ENCODE measurements around the gene SNX10. TPM values are rescaled to one million over a fixed set of nuclear protein-coding genes. Genes with fewer than 3 reads are reported as not detected.

The SNX10 gene
- total RNA-seq, 1 experiment from 2014 or later = 9.4 TPM

- TF ChIP-seq CTCF (conservative IDR thresholded peaks at IDR 0.05) = no peak
- Histone ChIP-seq H2BK12ac (ENCODE audit: insufficient read length, low read depth, low read length) (no peak overlapping the region), H4K8ac (replicated peaks; ENCODE audit: insufficient read length, low read depth, low read length) (no peak overlapping the region), H3K4me2 (ENCODE audit: insufficient read depth, insufficient read length, low read length) (no peak overlapping the region), H3T11ph (ENCODE audit: low read length) (no peak overlapping the region), H2AK5ac (ENCODE audit: insufficient read length, low read length) (no peak overlapping the region), H3K4ac (ENCODE audit: low read depth, low read length) (no peak overlapping the region), H3K27ac (ENCODE audit: insufficient read length, low read depth, low read length) (no peak overlapping the region), H3K9ac (ENCODE audit: extremely low read depth, insufficient read length, low read length) (no peak overlapping the region), H2BK15ac (ENCODE audit: low read depth, low read length) (no peak overlapping the region), H3K14ac (ENCODE audit: insufficient read depth, low read length) (no peak overlapping the region), H2BK20ac (ENCODE audit: low read depth, low read length, poor library complexity, severe bottlenecking) (no peak overlapping the region), H4K5ac (ENCODE audit: insufficient read length, low read depth, low read length) (no peak overlapping the region), H4K91ac (ENCODE audit: insufficient read length, low read depth, low read length) (no peak overlapping the region), H2AFZ (ENCODE audit: low read length) (no peak overlapping the region), H4K20me1 (ENCODE audit: control insufficient read depth, insufficient read depth, insufficient read length) (no peaks in the 10 kb centered on the region), H2BK120ac (ENCODE audit: low read depth, low read length, poor library complexity, severe bottlenecking) (no peak overlapping the region), H3K23me2 (ENCODE audit: insufficient read length, low read depth, low read length, poor library complexity, severe bottlenecking) (no peaks in the 10 kb centered on the region), H3K27me3 (ENCODE audit: insufficient read depth, low read length) (no peaks in the 10 kb centered on the region), H2BK5ac (ENCODE audit: insufficient read length, low read length) (no peak overlapping the region), H3K56ac (ENCODE audit: insufficient read length, low read depth, low read length) (no peak overlapping the region), H3K18ac (ENCODE audit: insufficient read length, low read depth, low read length) (no peak overlapping the region), H3K23ac (ENCODE audit: insufficient read length, low read depth, low read length) (no peak overlapping the region), H3K79me1 (ENCODE audit: insufficient read depth, low read depth, low read length, poor library complexity, severe bottlenecking) (no peaks in the 10 kb centered on the region), H3K9me3 (ENCODE audit: control insufficient read depth, low read depth, low read length) (no peaks in the 10 kb centered on the region), H3K4me1 (ENCODE audit: insufficient read depth, low read length) (no peaks in the 10 kb centered on the region), H3K79me2 (ENCODE audit: insufficient read depth, low read length) (no peaks in the 10 kb centered on the region)
- no peak overlapping the region for H3K27ac Mint-ChIP-seq
- peaks cover 6 to 10% of the 10 kb centered on the region in 2 experiments; a peak in 3 of 5 replicates for H3K9me3 Mint-ChIP-seq
- no peaks in the 10 kb centered on the region for H3K4me1 Mint-ChIP-seq
- no CpG with 5 or more reads among the region's 4 CpGs for WGBS (ENCODE audit: extremely low coverage, insufficient read length, low lambda C conversion rate)
- peaks cover 0 to 4% (median 3%) of the 10 kb centered on the region in 3 experiments; a peak in 3 of 7 replicates for H3K36me3 Mint-ChIP-seq (ENCODE audit: insufficient read depth in 1 of 3, low read depth in 3 of 3)
- no peak for DNase-seq
- H3K27me3 Mint-ChIP-seq (ENCODE audit: low read depth) = no peaks in the 10 kb centered on the region
- no peak overlapping the region for H3K4me3 Mint-ChIP-seq
Observed at GRCh38 chr7:26331789-26332188, 40.1 kb downstream of the SNX10 start.

All from H9 (cell line).